Measurements from ENCODE around the gene GNS. TPM values are rescaled to one million over a fixed set of nuclear protein-coding genes. Genes with fewer than 3 reads are reported as not detected.

GNS gene
- total RNA-seq, 1 experiment from 2014 or later, result 57.5 TPM

GRCh38 chr12:64757771-64758170 lies 1.4 kb downstream of the GNS start:
- BruUV-seq (replicated peaks), result no TSS peak
- no peaks in the 10 kb centered on the region for H3K9me3 ChIP-seq (ENCODE audit: low read depth, low read length, poor library complexity, severe bottlenecking)

DNA sequence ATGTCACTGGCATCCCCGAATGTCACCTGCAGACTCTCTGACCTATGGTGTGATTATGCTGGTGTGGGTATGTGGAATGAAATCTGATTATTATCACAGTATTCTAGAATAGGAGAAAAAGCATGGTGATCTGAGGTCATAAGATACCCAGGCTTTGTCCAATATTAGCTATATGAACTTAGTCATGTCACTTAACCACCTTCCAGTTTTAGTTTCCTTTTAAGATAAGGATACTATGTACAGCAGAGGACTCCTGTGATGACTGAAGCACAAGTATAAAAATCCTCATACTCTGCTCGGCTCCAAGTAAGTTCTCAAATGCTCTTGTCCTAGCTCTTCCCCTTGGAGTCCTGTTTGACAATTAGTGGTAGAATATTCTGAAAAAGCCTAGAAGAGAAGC lies 2.8 kb downstream of the GNS start:
- ChIA-PET CTCF (no interaction called here), POLR2A (ENCODE audit: low non-redundant PET) (no interaction called here)
- TF ChIP-seq CTCF (conservative IDR thresholded peaks at IDR 0.05; ENCODE audit: low read depth, low read length) (no peak), EZH2 (IDR thresholded peaks at IDR 0.05; ENCODE audit: borderline replicate concordance, low read depth, low read length, poor library complexity, severe bottlenecking) (no peak)
- Histone ChIP-seq H3K4me3 (ENCODE audit: low read depth, low read length, poor library complexity, severe bottlenecking) (no peak overlapping the region), H3K9me3 (ENCODE audit: low read depth, low read length, poor library complexity, severe bottlenecking) (no peaks in the 10 kb centered on the region), H3K27ac (ENCODE audit: low read depth, low read length, poor library complexity, severe bottlenecking) (no peak overlapping the region), H3K36me3 (ENCODE audit: insufficient read depth, low read length, poor library complexity, severe bottlenecking) (no peaks in the 10 kb centered on the region), H3K4me1 (ENCODE audit: insufficient read depth, low read length, poor library complexity, severe bottlenecking) (no peaks in the 10 kb centered on the region), H3K27me3 (replicated peaks; ENCODE audit: insufficient read depth, low read depth, low read length, poor library complexity) (no peaks in the 10 kb centered on the region)
- DNase-seq (ENCODE audit: low spot score), result no peak
- no TSS peak for BruUV-seq (replicated peaks)
- intact Hi-C loops (cut with micrococcal nuclease; ENCODE audit: unreplicated experiment), result no loop called here

More at GRCh38 chr12:64757771-64758170, 1.4 kb downstream of the GNS start:
- TF ChIP-seq EZH2 (IDR thresholded peaks at IDR 0.05; ENCODE audit: borderline replicate concordance, low read depth, low read length, poor library complexity, severe bottlenecking) (no peak), CTCF (conservative IDR thresholded peaks at IDR 0.05; ENCODE audit: low read depth, low read length) (no peak)
- no peaks in the 10 kb centered on the region for H3K27me3 ChIP-seq (replicated peaks; ENCODE audit: insufficient read depth, low read depth, low read length, poor library complexity)
- H3K4me3 ChIP-seq (ENCODE audit: low read depth, low read length, poor library complexity, severe bottlenecking), result no peak overlapping the region
- POLR2A ChIA-PET (ENCODE audit: low non-redundant PET), result no interaction called here
- H3K4me1 ChIP-seq (ENCODE audit: insufficient read depth, low read length, poor library complexity, severe bottlenecking), result no peaks in the 10 kb centered on the region
- H3K36me3 ChIP-seq (ENCODE audit: insufficient read depth, low read length, poor library complexity, severe bottlenecking), result no peaks in the 10 kb centered on the region
- no peak for DNase-seq (ENCODE audit: low spot score)
- intact Hi-C loops (cut with micrococcal nuclease; ENCODE audit: unreplicated experiment), result no loop called here
- H3K27ac ChIP-seq (ENCODE audit: low read depth, low read length, poor library complexity, severe bottlenecking), result no peak overlapping the region
- CTCF ChIA-PET, result no interaction called here

GRCh38 chr12:64753427-64753826 lies 5.8 kb downstream of the GNS start:
- POLR2A ChIA-PET (ENCODE audit: low non-redundant PET), result no interaction called here
- no peak for DNase-seq (ENCODE audit: low spot score)
- Histone ChIP-seq H3K27me3 (replicated peaks; ENCODE audit: insufficient read depth, low read depth, low read length, poor library complexity) (no peaks in the 10 kb centered on the region), H3K36me3 (ENCODE audit: insufficient read depth, low read length, poor library complexity, severe bottlenecking) (peaks cover 3% of the 10 kb centered on the region), H3K9me3 (ENCODE audit: low read depth, low read length, poor library complexity, severe bottlenecking) (no peaks in the 10 kb centered on the region), H3K4me3 (ENCODE audit: low read depth, low read length, poor library complexity, severe bottlenecking) (no peak overlapping the region), H3K27ac (ENCODE audit: low read depth, low read length, poor library complexity, severe bottlenecking) (no peak overlapping the region), H3K4me1 (ENCODE audit: insufficient read depth, low read length, poor library complexity, severe bottlenecking) (no peaks in the 10 kb centered on the region)
- CTCF ChIA-PET, result no interaction called here
- intact Hi-C loops (cut with micrococcal nuclease; ENCODE audit: unreplicated experiment), result no loop called here
- no peak for TF ChIP-seq CTCF (conservative IDR thresholded peaks at IDR 0.05; ENCODE audit: low read depth, low read length)
- no peak for TF ChIP-seq EZH2 (IDR thresholded peaks at IDR 0.05; ENCODE audit: borderline replicate concordance, low read depth, low read length, poor library complexity, severe bottlenecking)
- no TSS peak for BruUV-seq (replicated peaks)

Measured in A673 (cell line).